Panc1 (cell line): Measurements from ENCODE around the gene SWSAP1.

Source experiments
- POLR2AphosphoS5 ChIP-seq: IDR thresholded peaks from 2 replicates; pipeline ENCODE4 v1.6.1; 2012; ENCODE audit warnings: mild to moderate bottlenecking, low read depth, low read length, moderate library complexity
- TCF7L2 ChIP-seq: IDR thresholded peaks from 2 replicates; pipeline ENCODE4 v1.6.1; 2011; ENCODE audit warnings: mild to moderate bottlenecking, low read depth, low read length, inconsistent platforms
- TF ChIP-seq, protein P1 (sequence below): fragments of 450-650 bp; IDR thresholded peaks from 2 replicates; pipeline ENCODE4 v1.5.1; 2017; ENCODE audit warnings: mild to moderate bottlenecking
- TF ChIP-seq, protein P2 (sequence below), 2 experiments: IDR thresholded peaks; 2 replicates each; pipeline ENCODE4 v1.6.1; 2011 to 2012; ENCODE audit warnings: low read depth in 2 of 2, control low read depth in 1 of 2, low read length in 1 of 2, mild to moderate bottlenecking in 1 of 2, moderate library complexity in 1 of 2; ENCODE audit not compliant: insufficient read depth in 1 of 2

DNA sequence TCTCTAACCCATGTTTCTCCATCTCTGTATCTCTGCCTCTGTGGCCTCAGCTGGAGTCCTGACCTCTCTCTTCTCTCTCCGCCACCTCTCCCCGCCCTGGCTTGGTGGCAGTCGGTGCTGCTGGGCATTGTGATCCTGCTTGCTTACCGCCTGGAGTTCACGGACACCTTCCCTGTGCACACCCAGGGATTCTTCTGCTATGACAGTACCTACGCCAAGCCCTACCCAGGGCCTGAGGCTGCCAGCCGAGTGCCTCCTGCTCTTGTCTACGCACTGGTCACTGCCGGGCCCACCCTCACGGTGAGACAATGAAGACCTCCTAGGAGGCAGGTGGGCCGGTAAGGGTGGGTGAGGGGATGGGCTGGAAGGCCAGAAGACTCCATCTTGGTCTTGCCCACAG lies 15.0 kb upstream of the SWSAP1 start:
- TF ChIP-seq, protein P1, sequence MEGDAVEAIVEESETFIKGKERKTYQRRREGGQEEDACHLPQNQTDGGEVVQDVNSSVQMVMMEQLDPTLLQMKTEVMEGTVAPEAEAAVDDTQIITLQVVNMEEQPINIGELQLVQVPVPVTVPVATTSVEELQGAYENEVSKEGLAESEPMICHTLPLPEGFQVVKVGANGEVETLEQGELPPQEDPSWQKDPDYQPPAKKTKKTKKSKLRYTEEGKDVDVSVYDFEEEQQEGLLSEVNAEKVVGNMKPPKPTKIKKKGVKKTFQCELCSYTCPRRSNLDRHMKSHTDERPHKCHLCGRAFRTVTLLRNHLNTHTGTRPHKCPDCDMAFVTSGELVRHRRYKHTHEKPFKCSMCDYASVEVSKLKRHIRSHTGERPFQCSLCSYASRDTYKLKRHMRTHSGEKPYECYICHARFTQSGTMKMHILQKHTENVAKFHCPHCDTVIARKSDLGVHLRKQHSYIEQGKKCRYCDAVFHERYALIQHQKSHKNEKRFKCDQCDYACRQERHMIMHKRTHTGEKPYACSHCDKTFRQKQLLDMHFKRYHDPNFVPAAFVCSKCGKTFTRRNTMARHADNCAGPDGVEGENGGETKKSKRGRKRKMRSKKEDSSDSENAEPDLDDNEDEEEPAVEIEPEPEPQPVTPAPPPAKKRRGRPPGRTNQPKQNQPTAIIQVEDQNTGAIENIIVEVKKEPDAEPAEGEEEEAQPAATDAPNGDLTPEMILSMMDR = no peak
- TF ChIP-seq POLR2AphosphoS5 (no peak), TCF7L2 (no peak)
- TF ChIP-seq, protein P2, sequence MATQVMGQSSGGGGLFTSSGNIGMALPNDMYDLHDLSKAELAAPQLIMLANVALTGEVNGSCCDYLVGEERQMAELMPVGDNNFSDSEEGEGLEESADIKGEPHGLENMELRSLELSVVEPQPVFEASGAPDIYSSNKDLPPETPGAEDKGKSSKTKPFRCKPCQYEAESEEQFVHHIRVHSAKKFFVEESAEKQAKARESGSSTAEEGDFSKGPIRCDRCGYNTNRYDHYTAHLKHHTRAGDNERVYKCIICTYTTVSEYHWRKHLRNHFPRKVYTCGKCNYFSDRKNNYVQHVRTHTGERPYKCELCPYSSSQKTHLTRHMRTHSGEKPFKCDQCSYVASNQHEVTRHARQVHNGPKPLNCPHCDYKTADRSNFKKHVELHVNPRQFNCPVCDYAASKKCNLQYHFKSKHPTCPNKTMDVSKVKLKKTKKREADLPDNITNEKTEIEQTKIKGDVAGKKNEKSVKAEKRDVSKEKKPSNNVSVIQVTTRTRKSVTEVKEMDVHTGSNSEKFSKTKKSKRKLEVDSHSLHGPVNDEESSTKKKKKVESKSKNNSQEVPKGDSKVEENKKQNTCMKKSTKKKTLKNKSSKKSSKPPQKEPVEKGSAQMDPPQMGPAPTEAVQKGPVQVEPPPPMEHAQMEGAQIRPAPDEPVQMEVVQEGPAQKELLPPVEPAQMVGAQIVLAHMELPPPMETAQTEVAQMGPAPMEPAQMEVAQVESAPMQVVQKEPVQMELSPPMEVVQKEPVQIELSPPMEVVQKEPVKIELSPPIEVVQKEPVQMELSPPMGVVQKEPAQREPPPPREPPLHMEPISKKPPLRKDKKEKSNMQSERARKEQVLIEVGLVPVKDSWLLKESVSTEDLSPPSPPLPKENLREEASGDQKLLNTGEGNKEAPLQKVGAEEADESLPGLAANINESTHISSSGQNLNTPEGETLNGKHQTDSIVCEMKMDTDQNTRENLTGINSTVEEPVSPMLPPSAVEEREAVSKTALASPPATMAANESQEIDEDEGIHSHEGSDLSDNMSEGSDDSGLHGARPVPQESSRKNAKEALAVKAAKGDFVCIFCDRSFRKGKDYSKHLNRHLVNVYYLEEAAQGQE (IDR thresholded peaks at IDR 0.05; ENCODE audit: insufficient read depth in 1 of 2, low read depth in 2 of 2, low read length in 1 of 2) = no peak
